GM10266 (cell line): ENCODE results near the gene ATP8B3.

Experiments used
- DNase-seq: peaks from one replicate; pipeline ENCODE4 v3.0.0; 2012; ENCODE audit errors: extremely low spot score
- TF ChIP-seq, protein P1 (sequence below): IDR thresholded peaks from 2 replicates; pipeline ENCODE4 v1.5.1; 2012; ENCODE audit warnings: mild to moderate bottlenecking, low read depth; ENCODE audit not compliant: control insufficient read depth, insufficient read depth; ENCODE audit errors: missing control alignments

The ATP8B3 gene, protein sequence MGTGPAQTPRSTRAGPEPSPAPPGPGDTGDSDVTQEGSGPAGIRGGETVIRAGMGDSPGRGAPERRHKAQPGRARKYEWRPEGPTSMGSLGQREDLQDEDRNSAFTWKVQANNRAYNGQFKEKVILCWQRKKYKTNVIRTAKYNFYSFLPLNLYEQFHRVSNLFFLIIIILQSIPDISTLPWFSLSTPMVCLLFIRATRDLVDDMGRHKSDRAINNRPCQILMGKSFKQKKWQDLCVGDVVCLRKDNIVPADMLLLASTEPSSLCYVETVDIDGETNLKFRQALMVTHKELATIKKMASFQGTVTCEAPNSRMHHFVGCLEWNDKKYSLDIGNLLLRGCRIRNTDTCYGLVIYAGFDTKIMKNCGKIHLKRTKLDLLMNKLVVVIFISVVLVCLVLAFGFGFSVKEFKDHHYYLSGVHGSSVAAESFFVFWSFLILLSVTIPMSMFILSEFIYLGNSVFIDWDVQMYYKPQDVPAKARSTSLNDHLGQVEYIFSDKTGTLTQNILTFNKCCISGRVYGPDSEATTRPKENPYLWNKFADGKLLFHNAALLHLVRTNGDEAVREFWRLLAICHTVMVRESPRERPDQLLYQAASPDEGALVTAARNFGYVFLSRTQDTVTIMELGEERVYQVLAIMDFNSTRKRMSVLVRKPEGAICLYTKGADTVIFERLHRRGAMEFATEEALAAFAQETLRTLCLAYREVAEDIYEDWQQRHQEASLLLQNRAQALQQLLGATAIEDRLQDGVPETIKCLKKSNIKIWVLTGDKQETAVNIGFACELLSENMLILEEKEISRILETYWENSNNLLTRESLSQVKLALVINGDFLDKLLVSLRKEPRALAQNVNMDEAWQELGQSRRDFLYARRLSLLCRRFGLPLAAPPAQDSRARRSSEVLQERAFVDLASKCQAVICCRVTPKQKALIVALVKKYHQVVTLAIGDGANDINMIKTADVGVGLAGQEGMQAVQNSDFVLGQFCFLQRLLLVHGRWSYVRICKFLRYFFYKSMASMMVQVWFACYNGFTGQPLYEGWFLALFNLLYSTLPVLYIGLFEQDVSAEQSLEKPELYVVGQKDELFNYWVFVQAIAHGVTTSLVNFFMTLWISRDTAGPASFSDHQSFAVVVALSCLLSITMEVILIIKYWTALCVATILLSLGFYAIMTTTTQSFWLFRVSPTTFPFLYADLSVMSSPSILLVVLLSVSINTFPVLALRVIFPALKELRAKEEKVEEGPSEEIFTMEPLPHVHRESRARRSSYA (N-terminal part only)

DNA sequence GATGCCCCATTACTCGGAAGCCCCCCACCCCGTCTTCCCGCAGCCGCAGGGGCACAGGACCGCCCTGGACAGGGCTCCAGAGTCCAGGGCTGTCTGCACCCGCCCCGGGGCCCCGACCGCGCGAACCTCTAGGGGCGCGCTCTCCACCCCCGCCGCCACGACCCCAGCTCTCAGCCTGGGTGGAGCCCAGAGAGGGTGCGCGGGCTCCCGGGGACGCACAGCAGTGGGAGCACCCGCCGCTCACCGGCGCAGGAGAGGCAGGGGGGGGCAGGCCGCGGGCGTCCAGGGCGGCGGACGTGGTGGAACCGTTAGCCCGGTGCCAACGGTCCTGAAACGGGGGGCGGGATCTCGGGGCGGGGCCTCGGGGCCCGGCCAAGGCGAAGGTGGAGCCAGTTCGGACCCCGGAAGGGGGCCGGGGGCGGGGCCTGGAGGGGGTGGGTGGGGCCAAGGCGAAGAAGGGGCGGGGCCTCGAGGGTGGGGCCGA, at the start of gene ATP8B3:
ATP8B3 (minus strand) TSS at position 335 of the 484 bp plus-strand sequence. CDS start 540 bp downstream, outside the sequence.
- TF ChIP-seq, protein P1, sequence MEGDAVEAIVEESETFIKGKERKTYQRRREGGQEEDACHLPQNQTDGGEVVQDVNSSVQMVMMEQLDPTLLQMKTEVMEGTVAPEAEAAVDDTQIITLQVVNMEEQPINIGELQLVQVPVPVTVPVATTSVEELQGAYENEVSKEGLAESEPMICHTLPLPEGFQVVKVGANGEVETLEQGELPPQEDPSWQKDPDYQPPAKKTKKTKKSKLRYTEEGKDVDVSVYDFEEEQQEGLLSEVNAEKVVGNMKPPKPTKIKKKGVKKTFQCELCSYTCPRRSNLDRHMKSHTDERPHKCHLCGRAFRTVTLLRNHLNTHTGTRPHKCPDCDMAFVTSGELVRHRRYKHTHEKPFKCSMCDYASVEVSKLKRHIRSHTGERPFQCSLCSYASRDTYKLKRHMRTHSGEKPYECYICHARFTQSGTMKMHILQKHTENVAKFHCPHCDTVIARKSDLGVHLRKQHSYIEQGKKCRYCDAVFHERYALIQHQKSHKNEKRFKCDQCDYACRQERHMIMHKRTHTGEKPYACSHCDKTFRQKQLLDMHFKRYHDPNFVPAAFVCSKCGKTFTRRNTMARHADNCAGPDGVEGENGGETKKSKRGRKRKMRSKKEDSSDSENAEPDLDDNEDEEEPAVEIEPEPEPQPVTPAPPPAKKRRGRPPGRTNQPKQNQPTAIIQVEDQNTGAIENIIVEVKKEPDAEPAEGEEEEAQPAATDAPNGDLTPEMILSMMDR: no peak
- peak; percentile 100 for DNase-seq

DNA sequence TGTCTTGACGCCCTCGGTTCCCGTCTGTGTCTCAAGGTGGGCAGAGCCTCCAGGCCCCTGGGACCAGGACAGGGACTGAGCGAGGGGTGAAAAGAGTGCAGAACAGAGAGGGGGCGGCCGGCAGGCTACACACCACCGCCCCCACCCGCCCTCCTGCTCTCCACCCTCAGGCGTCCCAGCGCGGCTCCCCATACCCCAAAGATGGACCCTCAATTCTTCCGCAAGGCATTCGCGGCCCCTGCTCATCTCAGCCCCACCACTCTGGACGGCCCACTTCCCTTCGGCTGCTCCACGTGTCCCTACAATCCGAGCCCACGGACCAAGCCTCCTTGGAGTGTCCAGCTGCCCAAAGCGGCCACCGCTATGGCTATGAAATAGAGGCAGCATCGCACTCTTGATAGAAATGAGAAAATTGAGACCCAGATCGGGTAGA, 49.5 kb upstream of the ATP8B3 start:
- TF ChIP-seq, protein P1: no peak
- DNase-seq: no peak

DNA sequence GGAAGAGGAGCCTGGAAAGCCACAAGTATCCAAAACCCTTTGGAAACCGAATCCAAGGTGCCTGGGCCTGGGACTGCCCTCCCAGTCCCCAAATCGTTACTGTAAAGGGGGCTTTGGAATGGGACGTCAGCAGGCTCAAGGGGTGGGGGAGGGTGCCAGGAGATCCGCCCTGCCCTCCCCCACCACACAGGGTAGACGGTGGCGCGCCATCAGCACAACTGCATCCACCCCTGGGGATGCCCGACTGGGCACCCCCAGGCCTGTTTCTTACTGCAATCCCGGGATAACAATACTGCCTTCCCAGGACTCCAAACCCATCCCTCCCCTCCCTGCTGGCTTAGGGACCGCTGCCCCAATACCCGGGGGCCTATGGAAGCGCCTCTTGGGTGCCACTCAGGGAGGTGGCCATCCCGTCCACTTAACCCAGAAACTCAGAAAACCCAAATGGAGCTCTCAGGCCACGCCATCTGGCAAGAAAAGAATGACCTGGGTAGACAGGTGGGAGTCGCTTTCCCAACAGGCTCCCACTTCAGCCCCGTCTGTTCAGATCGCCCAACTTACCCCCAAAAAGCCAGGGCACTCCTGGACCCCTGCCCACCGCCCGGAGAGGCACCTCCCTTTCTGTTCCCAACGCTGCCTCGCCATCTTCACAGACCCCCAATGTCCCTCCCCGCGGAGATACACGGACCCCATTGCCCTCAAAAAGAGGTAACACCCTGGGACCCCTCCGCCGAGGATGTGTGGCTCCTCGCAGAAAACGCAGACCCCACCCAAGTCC, 48.9 kb upstream of the ATP8B3 start:
- TF ChIP-seq, protein P1: no peak
- no peak for DNase-seq

DNA sequence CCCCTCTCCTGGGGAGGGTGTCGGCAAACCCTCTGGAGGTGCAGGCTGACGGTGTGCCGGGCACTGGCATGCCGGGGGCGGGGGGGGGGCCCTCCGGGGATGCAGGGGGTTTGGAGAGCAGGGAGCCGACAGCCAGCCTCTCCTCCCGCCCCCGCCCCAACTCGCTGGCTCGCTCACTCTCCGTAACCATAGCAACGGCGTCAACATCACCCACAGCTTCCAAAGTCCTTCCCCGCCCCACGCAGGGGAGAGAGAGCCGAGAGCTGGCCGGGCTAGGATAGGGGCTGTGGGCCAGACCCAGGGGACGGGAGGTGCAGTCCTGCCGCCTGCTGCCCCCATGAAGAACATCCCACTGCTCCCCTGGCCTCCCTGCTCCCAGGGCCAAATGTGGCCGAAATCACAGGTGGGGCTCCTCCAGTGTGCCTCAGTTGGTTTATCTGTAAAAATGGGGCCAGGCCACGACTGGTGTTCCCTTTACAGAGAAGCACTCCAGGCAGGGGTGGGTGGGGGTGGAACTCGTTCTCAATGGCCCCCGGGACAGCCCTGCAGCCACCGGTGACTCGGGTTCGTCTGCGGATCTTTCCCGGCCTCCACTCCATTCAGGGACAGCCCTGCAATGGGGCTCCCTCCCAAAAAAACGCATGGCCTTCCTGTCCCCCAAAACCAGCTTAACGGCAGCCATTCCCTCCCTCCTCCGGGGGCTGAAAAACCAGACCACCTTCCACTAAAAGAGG, 48.1 kb upstream of the ATP8B3 start:
- TF ChIP-seq, protein P1: no peak
- no peak for DNase-seq

DNA sequence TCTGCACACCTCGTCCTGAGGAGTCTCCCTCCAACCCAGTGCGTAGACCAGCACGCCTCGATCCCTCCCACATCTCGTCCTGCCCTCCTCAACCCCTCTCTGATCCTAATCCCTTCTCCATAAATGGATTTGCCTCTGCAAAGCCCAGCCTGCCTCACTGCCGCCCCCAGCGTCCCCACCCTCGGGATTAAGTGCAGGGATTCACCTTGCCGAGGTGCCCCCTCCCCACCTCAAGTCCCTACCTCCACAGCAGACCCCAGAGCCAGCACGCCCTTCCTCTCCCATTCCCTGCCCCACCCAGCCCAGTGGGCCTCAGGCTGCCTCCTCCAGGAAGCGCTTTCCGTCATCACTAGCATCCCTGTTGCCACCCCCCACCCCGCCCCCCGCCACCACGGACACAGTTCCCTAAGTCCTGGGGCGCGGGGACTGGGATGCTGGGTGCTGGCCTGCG, 47.3 kb upstream of the ATP8B3 start:
- TF ChIP-seq, protein P1: no peak
- no peak for DNase-seq

DNA sequence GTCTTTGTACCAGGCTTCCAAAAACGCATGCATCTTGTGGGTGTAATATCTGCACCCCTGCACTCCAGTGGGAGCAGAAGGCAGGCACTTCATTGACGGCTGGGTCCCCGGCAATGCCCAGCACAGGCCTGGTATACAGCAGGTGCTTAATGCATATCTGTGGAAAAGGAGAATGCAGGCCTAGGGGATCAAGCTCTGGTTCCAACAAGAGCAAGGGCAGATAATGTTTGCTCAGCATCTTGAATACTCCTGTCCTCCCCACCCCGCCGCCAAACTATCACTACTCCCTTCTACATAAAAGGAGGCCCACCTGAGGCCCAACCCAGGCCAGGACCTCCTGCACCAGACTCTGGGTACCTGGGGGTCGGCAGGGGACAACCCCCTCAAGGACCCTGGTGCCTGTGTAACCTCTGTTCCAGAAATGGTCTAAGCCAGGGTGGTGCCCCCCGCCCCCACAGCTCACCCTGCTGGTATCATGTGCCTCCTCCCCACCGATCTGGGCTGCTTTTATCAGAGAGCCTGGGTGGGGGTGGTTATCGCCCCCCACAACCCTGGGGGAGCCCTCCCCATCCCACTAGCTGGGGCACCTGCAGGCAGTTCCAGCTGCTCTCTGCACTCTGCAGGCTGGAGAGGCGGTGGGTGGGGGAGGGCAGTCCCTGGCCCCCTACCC, 46.5 kb upstream of the ATP8B3 start:
- DNase-seq: no peak
- TF ChIP-seq, protein P1: no peak
